Skin of body (tissue), 2 donors: ENCODE measurements around the gene CARM1. TPM values are rescaled to one million over a fixed set of nuclear protein-coding genes. Genes with fewer than 3 reads are reported as not detected.
"Not testable (repeated sequence)": the region's sequence is repeated elsewhere in the genome, so short reads cannot be mapped to it uniquely, and the experiment has no call there.

Experiments used
- DNase-seq: peaks from one replicate; lab custom pipeline; 2025; lab: John Stamatoyannopoulos, UW
- total RNA-seq: library from RNA; depleted of rRNA; stranded (reverse); fragments of >200 nt; gene quantifications from one replicate; pipeline ENCODE4 v1.2.3, GENCODE V29; 2014

Gene CARM1
- total RNA-seq, 1 donor from 2014 or later = 19.2 TPM

DNA sequence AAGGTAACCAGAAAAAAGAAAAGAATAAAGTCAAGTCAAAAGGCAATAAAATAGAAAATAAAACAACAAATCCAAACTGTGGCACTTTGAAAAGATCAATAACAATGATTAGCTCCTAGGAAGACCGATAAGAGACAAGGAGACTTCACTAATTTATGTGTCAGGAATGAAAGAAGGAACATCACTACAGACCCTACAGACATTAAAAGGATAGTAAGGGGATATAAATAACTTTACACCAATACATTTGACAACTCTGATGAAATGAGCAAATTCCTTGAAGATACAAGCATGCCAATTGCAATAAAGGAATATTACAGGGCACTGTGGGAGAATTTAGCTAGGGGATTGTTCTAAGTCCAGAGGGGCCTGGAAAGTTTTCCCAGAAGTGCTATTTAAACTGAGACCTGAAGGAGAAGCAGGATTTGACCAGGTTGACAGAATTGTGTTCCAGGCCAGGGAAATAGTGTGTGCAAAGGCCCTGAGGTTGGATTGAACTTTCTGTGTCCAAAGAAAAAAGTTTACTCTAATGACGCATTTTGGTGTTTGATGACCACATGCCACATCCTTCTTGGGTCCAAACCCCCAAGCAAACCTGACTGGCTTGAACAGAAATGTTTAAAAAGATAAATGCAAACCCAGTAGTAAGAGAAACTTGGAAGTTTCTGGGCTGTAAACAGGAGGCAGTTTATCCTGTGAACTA is 24.7 kb upstream of the CARM1 start:
- no peak for DNase-seq

DNA sequence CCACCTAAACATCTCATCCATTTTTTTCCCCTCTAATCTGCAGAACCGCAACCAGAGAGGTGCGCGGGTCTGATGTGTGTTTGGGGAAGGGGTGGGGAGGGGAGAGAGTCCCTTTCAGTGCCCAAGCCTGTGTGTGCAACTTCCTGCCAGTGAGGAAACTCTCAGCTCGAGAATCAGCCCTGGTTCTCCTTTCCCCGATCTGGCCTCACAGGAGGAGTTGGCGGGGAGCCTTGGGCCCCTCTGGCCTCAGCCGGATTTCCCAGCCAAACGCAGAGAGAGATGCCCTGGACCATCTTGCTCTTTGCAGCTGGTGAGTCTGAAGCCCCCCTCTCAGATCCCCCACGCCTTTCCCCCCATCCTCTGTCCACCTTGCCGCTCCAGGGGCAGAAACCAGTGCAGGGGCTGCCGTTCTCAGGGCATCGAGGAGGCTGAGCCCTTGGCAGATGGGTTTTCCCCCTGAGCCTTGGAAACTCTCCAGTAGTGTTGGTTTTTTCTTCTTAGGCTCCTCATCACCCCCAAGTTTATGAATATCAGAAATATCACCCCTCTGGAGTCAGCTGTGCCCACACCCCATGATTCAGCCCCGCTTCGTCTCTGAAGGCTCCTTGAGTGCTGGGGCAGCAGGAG is 23.0 kb upstream of the CARM1 start, which contains the start of gene C19orf38:
Gene C19orf38 (plus strand): TSS at position 186 of the 627 bp plus-strand sequence. CDS start 94 bp downstream, at position 280.
- DNase-seq = no peak

DNA sequence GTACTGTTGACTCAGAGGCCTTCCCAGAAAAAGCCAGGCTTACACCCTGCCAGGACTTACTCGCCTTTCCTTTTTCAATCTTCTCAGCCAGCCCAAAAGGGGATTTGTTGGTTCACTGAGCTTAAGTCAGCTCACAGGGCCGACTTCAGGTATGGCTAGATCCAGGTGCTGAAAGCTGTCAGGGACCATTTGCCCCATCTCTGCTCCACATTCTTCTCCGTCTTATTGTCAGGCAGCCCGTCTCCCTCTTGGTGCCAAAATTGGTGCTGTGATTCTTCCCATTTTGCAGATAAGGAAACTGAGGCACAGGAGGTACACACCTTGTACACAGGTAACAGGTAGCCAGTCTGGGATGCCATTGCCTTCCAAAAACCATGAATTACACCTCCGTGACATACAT is 20.7 kb upstream of the CARM1 start:
- no peak for DNase-seq

DNA sequence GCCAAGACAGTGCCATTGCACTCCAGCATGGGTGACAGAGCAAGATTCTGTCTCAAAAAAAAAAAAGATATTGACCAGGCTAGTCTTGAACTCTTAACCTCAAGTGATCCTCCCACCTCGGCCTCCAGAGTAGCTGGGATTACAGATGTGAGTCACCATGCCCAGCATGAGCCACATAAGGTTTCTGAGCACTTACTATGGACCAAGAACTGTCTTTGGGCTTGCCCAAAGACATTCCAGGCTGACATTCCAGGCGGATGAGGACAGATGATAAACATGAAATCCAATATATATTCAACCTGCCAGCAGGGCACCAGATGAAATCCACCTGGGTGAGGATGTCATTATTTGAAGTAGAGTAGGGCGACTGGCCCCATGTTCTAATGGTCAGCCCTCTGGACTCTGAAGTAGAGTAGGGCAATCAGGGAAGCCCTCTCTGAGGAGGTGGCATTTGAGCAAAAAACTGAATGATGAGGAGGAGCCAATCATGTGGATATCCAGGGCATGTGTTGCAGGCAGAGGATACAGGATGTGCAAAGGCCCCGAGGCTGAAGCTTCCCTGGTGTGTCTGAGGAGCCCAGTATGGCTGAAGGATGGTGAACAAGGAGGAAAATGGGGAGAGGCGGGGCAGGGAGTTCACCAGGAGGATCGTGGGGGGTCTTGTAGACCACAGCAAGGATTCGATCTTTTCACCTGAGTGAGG is 19.1 kb upstream of the CARM1 start:
- no peak for DNase-seq

DNA sequence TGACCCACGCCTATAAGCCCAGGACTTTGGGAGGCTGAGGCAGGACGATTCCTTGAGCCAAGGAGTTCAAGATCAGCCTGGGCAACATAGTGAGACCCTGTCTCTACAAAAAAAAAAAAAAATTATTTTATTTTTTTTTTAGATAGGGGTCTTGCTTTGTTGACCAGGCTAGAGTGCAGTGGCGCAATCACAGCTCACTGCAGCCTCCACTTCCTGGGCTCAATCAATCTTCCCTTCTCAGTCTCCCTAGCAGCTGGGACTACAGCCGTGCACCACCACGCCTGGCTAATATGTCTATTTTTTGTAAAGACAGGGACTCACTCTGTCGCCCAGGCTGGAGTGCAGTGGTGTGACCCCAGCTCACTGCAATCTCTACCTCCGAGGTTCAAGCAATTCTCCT is 18.4 kb upstream of the CARM1 start:
- DNase-seq = no peak

DNA sequence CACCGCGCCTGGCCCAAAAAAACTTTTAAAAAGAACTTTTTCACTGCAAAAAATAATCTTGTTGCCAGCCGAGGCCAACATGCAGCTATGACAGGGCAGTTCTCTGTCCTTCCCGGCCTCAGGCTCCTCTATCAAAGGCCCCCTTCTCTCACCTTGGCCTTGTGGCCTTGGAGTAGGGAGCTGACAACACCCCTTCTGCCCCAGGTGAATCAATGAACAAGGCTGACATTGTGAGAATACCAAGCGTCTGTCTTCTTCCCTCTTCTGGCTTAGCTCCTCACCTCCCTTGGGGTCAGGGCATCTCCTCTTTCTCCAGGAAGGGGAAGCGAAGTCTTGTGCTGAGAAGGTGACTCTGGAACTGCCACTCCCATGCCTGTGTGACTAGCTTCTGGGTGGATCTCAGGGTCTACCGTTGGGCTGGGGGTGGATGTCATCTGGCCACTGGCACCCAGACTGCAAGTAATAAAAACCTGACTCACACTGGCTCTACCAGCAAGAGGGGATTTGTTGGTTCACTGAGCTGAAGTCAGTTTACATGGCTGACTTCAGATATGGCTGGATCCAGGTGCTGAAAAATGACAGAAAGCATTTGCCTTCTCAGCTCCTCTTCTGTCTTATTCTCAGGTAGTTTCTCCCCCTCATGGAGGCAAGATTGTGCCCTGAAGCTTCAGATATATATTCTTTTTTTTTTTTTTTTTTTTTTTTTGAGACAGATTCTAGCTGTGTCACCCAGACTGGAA is 16.8 kb upstream of the CARM1 start:
- no peak for DNase-seq

DNA sequence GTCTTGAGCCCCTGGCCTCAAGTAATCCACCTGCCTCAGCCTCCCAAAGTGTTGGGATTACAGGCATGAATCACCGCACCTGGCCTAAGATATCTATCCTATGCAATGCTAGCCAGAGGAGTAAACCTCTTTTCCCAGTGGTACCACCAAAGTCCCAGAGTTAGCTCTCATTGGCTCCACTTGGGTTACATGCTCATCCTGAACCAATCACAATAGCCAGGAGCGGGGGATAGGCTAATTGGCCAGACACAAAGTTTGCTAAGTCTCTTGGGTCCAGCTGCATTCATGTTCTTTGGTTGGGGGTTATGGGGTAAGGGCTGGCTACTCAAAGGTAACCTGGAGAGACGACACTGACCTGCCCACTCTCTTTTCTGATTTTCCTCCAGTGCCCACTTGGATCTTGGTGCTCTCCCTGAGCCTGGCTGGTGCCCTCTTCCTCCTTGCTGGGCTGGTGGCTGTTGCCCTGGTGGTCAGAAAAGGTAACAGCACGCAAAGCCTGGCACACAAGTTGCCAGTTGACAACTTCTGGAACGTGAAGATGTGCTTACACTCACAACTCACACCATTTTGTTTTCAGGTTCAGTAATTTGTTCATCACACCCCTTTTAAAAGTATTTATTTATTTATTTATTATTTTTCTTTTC is 15.4 kb upstream of the CARM1 start:
- no peak for DNase-seq

DNA sequence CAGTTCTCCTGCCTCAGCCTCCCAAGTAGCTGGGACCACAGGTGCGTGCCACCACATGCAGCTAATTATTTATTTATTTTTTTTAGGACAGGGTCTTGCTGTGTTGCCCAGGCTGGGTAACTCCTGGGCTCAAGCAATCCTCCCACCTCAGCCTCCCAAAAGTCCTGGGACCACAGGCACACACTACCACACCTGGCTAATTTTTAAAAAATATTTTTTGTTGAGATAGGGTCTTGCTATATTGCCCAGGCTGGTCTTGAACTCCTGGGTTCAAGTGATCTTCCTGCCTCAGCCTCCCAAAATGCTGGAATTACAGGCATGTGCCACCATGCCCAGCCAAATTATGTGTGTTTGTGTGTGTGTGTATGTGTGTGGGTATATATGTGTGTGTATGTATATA is 14.5 kb upstream of the CARM1 start:
- DNase-seq = not testable (repeated sequence)

DNA sequence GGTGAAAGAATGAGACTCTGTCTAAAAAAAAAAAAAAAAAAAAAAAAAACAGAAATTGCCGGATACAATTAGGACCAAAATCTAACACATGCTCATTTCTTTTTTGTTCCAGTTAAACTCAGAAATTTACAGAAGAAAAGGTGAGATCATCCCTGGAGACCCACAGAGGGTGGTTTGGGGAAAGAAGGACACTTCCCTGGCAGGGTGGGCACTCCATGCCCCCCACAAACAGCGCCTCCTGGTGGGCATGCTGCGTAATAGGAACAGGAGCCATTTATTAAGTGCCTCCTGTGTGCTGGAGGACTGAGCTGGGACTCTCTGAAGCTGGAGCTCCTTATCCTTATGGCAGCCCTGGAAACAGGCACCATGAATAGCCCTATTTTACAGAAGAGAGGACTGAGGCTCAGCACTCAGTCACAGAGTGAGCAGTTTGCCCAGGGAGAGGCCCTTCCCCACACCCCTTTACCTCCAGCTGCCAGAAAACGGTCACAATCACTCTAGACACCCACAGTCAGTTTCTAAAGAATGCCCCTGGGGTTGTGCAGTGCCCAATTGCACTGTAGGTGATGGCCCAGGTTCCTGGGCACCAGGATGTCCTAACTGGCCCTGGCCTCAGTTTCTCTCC is 13.0 kb upstream of the CARM1 start:
- no peak for DNase-seq

DNA sequence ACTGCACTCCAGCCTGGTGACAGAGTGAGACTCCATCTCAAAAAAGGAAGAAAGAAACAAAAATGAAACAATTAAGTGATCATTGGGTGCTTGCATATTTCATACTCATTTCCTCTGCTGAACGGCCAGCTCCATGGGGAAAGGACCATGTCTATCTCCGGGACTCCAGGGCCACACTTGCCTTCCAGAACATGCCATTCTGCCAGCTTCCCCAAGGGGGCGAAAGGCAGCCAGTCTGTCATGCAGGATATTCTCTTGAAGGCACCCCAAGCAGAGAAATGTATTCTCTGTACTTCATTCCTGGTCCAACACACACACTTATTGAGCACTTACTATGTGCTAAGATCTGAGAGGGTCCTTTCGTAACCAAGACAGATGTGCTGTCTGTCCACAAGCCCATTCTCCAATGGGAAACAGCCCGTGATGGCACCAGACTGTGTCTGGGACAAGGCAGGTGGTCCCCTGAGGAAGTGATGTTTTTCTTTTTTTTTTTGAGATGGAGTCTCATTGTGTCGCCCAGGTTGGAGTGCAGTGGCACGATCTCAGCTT is 10.2 kb upstream of the CARM1 start:
- no peak for DNase-seq

DNA sequence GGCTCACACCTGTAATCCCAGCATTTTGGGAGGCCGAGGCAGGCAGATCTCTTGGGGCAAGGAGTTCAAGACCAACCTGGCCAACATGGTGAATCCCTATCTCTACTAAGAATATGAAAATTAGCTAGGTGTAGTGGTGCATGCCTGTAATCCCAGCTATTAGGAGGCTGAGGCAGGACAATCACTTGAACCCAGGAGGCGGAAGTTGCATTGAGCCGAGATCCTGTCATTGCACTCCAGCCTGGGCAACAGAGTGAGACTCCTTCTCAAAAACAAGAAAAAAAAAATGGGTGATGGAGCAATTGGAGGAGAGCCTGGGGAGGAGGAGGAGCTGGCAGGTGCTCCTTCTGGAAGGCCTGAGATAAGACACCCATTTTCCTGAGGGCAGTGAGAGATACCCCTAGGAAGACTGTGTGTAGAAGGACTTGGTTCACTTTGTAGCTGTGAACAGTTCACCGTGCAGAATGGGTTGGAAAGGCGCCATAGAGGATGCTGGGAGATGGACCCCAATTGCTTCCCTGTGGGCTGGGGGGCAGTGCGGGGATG is 8.7 kb upstream of the CARM1 start:
- DNase-seq = no peak

DNA sequence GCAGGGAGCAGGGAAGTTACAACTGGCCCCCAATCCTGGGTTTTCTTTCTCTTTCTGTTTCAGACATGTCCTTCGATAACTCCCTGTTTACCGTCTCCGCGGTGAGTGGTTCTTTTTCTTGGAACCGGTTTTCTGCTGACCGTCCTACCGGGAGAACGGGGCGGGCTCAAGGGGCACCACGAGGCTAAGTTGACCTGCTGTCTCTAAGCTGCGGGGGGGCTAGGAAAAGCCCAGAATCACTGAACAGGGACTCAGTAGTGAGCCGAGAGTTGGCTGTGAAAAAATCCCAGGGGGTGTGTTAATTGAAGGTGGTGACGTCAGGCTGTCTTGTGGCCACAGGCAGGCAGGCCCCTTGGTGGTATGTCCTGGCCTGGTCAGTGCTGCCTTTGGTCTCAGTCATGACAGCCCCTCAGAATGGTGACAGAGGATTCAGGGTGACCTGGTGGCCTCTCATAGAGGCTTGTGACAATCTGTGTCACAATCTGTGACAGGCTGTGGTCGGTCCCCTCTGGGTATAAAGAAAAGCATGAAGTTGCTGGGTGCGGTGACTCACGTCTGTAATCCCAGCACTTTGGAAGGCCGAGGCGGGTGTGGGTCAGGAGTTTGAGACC is 8.1 kb upstream of the CARM1 start:
- no peak for DNase-seq

DNA sequence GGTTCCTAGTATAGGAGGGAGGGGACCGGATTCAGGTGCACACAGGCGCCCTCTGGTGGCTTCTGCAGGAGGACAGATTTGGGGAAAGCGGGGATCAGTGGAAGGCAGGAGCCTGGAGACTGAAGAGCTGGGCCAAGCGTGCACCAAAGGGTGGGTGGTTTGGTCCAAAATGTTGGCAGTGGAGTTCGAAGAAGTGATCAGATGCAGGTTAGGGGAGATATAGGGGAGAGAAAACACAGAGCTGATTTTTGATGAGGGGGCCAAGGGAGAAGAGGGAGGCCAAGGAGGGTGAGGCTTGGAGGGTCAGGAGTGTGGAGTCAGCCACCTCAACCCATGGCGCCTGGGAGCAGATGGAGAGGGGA is 6.8 kb upstream of the CARM1 start:
- DNase-seq = peak; percentile 71

DNA sequence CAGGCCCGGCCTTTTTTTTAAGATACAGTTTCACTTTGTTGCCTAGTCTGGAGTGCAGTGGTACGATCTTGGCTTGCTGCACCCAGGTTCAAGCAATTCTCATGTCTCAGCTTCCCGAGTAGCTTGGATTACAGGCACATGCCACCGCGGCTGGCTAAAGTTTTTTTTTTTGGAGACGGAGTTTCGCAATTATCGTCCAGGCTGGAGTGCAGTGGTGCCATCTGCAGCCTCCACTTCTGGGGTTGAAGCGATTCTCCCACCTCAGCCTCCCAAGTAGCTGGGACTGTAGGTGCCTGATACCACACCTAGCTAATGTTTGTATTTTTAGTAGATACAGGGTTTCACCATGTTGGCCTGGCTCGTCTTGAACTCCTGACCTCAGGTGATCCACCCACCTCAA is 4.9 kb upstream of the CARM1 start:
- DNase-seq = no peak

DNA sequence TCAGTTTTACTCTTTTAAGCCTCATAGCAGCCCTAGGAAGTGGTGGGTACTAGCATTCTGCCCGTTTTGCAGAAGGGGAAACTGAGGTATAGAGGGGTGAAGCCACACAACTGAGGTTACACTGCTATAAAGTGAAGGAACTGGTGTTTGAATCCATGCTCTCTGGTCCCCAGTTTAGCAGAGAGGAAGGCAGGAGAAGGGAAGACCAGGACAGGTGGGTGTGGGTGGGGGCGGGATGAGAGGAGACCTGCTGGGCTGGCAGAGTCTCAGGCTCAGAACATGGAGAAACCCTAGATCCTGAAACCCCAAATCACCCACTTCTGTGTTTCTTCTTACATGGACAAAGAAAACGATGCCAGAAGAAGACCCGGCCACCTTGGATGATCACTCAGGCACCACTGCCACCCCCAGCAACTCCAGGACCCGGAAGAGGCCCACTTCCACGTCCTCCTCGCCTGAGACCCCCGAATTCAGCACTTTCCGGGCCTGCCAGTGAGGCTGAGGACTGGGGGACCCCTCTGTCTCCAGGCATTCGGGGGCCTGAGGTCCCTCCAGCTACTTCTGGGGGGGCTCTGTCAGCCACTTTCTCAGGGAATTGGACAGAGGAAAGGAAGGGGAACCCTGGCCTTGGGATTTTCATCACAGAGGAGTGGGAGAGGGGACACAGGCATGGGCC is 2.3 kb upstream of the CARM1 start:
- DNase-seq = no peak

DNA sequence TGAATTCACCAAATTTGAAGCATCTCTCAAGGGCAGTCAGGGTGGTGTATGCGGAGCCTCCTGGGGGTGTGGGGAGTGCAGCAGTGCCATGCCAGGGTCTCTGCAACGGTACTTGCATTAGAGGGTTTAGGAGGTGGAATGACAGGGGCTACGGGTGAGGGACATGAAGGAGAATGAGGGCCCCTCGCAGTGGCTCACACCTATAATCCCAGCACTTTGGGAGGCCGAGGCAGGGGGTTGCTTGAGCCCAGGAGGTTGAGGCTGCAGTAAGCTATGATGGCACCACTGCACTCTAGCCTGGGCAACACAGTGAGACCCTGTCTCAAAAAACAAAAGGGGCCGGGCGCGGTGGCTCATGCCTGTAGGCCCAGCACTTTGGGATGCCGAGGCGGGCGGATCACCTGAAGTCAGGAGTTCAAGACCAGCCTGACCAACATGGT is 1.5 kb upstream of the CARM1 start:
- DNase-seq = not testable (repeated sequence)

DNA sequence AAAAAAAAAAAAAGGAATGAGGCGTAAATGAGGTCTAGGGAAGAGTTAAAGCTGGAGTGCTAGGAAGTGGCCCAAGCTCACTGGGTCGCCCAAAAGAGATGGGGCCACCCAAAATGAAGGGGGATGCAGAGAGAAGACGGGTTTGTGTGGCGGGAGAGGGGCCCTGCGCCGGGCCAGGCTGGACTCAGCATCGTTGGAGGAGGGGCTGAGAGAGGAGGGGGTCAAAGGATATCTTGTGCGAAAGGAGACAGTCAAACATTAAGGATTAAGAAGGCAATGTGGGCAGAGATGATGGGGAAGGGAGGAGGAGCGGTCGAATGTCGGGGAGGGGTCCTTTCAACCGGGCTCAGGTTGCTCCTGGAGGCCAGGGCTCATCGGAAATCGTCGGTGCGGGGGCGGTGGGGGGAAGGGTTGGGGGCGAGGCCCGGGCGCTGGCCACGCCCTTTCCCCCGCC is 825 bp upstream of the CARM1 start:
- no peak for DNase-seq

DNA sequence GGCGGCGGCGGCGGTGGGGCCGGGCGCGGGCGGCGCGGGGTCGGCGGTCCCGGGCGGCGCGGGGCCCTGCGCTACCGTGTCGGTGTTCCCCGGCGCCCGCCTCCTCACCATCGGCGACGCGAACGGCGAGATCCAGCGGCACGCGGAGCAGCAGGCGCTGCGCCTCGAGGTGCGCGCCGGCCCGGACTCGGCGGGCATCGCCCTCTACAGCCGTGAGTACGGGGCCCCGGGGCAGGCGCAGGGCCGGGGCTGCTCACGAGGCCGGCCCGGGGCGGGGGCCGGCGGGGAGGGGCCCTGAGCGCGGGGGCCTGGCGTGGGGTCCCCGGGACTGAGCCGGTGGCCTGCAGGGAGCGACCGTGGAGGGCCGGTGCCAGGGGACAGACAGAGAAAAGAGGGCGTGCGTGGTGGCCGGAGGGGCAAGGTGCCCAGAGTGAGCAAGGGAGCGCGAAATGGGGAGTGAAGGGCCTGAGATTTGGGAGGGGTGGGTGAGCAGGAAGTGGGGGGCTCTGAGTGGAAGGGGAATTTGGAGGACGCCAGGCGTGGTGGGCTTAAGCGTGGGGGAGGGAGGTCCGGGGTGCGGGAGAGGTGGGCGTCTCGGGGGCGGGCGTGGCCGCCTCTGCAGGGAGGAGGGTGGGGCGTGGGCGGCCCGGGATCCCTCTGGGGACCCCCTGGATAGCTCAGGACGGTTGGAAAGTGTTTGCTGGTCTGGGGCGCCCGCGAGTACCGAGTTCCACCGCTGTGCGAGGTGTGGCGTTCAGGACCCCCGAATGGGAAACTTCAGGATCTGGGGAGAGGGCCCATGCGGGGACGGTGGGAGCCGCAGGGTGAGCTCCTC is 575 bp downstream of the CARM1 start:
- no peak for DNase-seq
